ENCODE results near the gene SLC16A11.

- no peak for TF ChIP-seq CTCF (IDR thresholded peaks at IDR 0.05)
- TF ChIP-seq EZH2 (IDR thresholded peaks at IDR 0.05), result no peak
Measured at GRCh38 chr17:7056386-7056785, 12.5 kb upstream of the SLC16A11 start.
